IMR-90 (cell line): Measurements from ENCODE around the gene MRPS35. TPM values are rescaled to one million over a fixed set of nuclear protein-coding genes. Genes with fewer than 3 reads are reported as not detected.
A peak's percentile ranks its signal among the peaks of the same experiment; 100 is the strongest.

ENCODE experiments used
- ATAC-seq: fragments of 200-7000 bp; cut with Tn5 transposase; 2 replicates; pipeline ENCODE4 v1.9.1; 2020; ENCODE audit warnings: low read depth, mild to moderate bottlenecking, moderate library complexity
- BruUV-seq: library from RNA; stranded (reverse); fragments of 400-500 nt; replicated peaks from 2 replicates; lab custom pipeline; 2021; lab: Mats Ljungman, UMichigan
- CTCF ChIA-PET: fragments of 300-600 bp; formaldehyde crosslinking; extraction: SDS; loops from one replicate; lab custom pipeline; 2021; ENCODE audit warnings: antibody characterized with exemption; lab: Yijun Ruan, JAX
- POLR2A ChIA-PET: fragments of 300-600 bp; sonication (Branson Sonifier 250); formaldehyde crosslinking; loops from one replicate; lab custom pipeline; 2022; ENCODE audit warnings: antibody characterized with exemption; ENCODE audit not compliant: unreplicated experiment; lab: Charles Lee
- DNase-seq: peaks from one replicate; pipeline ENCODE4 v3.0.0; 2013
- H2AFZ ChIP-seq: replicated peaks from 2 replicates; pipeline ENCODE3; 2013; ENCODE audit warnings: low read length, mild to moderate bottlenecking; ENCODE audit not compliant: poor library complexity
- H2AK5ac ChIP-seq: 2 replicates; pipeline ENCODE4 v1.6.1; 2013; ENCODE audit warnings: low read depth, low read length, inconsistent platforms
- H2AK9ac ChIP-seq: replicated peaks from 2 replicates; pipeline ENCODE3; 2013; ENCODE audit warnings: mild to moderate bottlenecking, low read depth, low read length, moderate library complexity; ENCODE audit not compliant: poor library complexity
- H2BK120ac ChIP-seq: 2 replicates; pipeline ENCODE4 v1.6.1; 2013; ENCODE audit warnings: low read depth, low read length, inconsistent platforms
- H2BK15ac ChIP-seq: 3 replicates; pipeline ENCODE4 v1.6.1; 2013; ENCODE audit warnings: low read depth, low read length, inconsistent platforms
- H2BK20ac ChIP-seq: 2 replicates; pipeline ENCODE4 v1.6.1; 2013; ENCODE audit warnings: low read depth, mild to moderate bottlenecking, inconsistent platforms, low read length, moderate library complexity
- H2BK5ac ChIP-seq: 2 replicates; pipeline ENCODE4 v1.6.1; 2013; ENCODE audit warnings: mild to moderate bottlenecking, low read depth, low read length, inconsistent platforms; ENCODE audit not compliant: poor library complexity, severe bottlenecking
- H3K14ac ChIP-seq: replicated peaks from 2 replicates; pipeline ENCODE4 v1.6.1; 2013; ENCODE audit warnings: low read depth, low read length, inconsistent platforms
- H3K18ac ChIP-seq: 2 replicates; pipeline ENCODE4 v1.6.1; 2013; ENCODE audit warnings: low read depth, low read length, control low read depth
- H3K23ac ChIP-seq: 2 replicates; pipeline ENCODE4 v1.6.1; 2013; ENCODE audit warnings: low read depth, low read length, inconsistent platforms
- H3K27ac ChIP-seq: 2 replicates; pipeline ENCODE4 v1.5.1; 2013; ENCODE audit warnings: mild to moderate bottlenecking, control low read depth, low read length; ENCODE audit not compliant: insufficient read depth
- H3K27me3 ChIP-seq: 2 replicates; pipeline ENCODE4 v1.6.1; 2013; ENCODE audit warnings: low read length; ENCODE audit not compliant: control insufficient read depth, insufficient read depth
- H3K36me3 ChIP-seq: 2 replicates; pipeline ENCODE4 v1.6.1; 2013; ENCODE audit warnings: low read length, mixed read lengths; ENCODE audit not compliant: control insufficient read depth, insufficient read depth
- H3K4ac ChIP-seq: 2 replicates; pipeline ENCODE4 v1.6.1; 2013; ENCODE audit warnings: low read depth, low read length, inconsistent platforms
- H3K4me1 ChIP-seq: 2 replicates; pipeline ENCODE4 v1.6.1; 2013; ENCODE audit warnings: low read length, mixed read lengths; ENCODE audit not compliant: control insufficient read depth, insufficient read depth
- H3K4me2 ChIP-seq: 2 replicates; pipeline ENCODE4 v1.6.1; 2013; ENCODE audit warnings: low read depth, mild to moderate bottlenecking, control low read depth, low read length, moderate library complexity
- H3K4me3 ChIP-seq: 2 replicates; pipeline ENCODE4 v1.5.1; 2013; ENCODE audit warnings: low read depth, mild to moderate bottlenecking, control low read depth, low read length, moderate library complexity; ENCODE audit not compliant: insufficient read depth
- H3K56ac ChIP-seq: 2 replicates; pipeline ENCODE4 v1.6.1; 2013; ENCODE audit warnings: low read length, inconsistent platforms; ENCODE audit not compliant: insufficient read depth; ENCODE audit errors: extremely low read depth
- H3K79me1 ChIP-seq, 2 experiments: 2 replicates each; pipeline ENCODE4 v1.6.1; 2013; ENCODE audit warnings: low read length in 2 of 2, inconsistent platforms in 1 of 2, low read depth in 1 of 2
- H3K9ac ChIP-seq: 2 replicates; pipeline ENCODE4 v1.6.1; 2013; ENCODE audit warnings: low read depth, low read length, control low read depth
- H3K9me1 ChIP-seq: 2 replicates; pipeline ENCODE4 v1.6.1; 2013; ENCODE audit warnings: low read length, inconsistent platforms; ENCODE audit not compliant: insufficient read depth
- H3K9me3 ChIP-seq: 2 replicates; pipeline ENCODE4 v1.6.1; 2013; ENCODE audit warnings: low read length; ENCODE audit not compliant: control insufficient read depth, insufficient read depth
- H4K20me1 ChIP-seq: 2 replicates; pipeline ENCODE4 v1.6.1; 2013; ENCODE audit warnings: low read length, inconsistent platforms; ENCODE audit not compliant: insufficient read depth
- H4K5ac ChIP-seq: 2 replicates; pipeline ENCODE4 v1.6.1; 2013; ENCODE audit warnings: mild to moderate bottlenecking, low read depth, low read length, control low read depth
- H4K8ac ChIP-seq, 2 experiments: 2 replicates each; pipeline ENCODE4 v1.6.1; 2013; ENCODE audit warnings: low read depth in 2 of 2, low read length in 2 of 2, control low read depth in 1 of 2, inconsistent platforms in 1 of 2
- H4K91ac ChIP-seq: 2 replicates; pipeline ENCODE4 v1.6.1; 2013; ENCODE audit warnings: low read depth, low read length, inconsistent platforms; ENCODE audit not compliant: insufficient read depth
- CEBPB ChIP-seq: IDR thresholded peaks from 2 replicates; pipeline ENCODE4 v1.6.1; 2012; ENCODE audit warnings: low read depth, low read length, improper control_type of control experiment
- RFX5 ChIP-seq: IDR thresholded peaks from 2 replicates; pipeline ENCODE4 v1.8.0; 2012; ENCODE audit warnings: low read depth, mild to moderate bottlenecking, low read length, moderate library complexity
- USF2 ChIP-seq: fragments of 150-350 bp; IDR thresholded peaks from 2 replicates; pipeline ENCODE4 v1.6.1; 2017; ENCODE audit warnings: mild to moderate bottlenecking, antibody characterized with exemption, low read length, low read depth
- WGBS, 2 experiments: methylation state at CpG; one replicate each; pipeline versions ENCODE4 v1.1.5 to v1.1.7; 2013; ENCODE audit warnings: missing lambda C conversion rate in 2 of 2; ENCODE audit not compliant: insufficient read length in 1 of 2; ENCODE audit errors: extremely low coverage in 2 of 2; 5-methylcytosine and 5-hydroxymethylcytosine counted together
- dilution Hi-C: fragments of 300-500 bp; cut with HindIII; formaldehyde crosslinking; loops from one replicate; pipeline ENCODE4 v1.14.3; 2018; ENCODE audit warnings: low sequenced_read_pairs; ENCODE audit not compliant: unreplicated experiment
- in situ Hi-C: fragments of 300-500 bp; cut with MboI; formaldehyde crosslinking; loops from 3 replicates; pipeline ENCODE4 v1.14.3; 2019; ENCODE audit warnings: low sequenced_read_pairs, inconsistent platforms, mixed read lengths
- intact Hi-C: fragments of 100-400 bp; cut with micrococcal nuclease; formaldehyde crosslinking; loops from 2 replicates; pipeline ENCODE4 v1.10.0; 2022
- polyA plus RNA-seq, 3 experiments: library from polyadenylated mRNA; depleted of rRNA; stranded (reverse); fragments of >200 nt; gene quantifications; 2 replicates each; pipeline ENCODE4 v1.2.3, GENCODE V29; 2012; ENCODE audit warnings: low replicate concordance in 1 of 3
- total RNA-seq: library from RNA; depleted of rRNA; stranded (reverse); fragments of >200 nt; gene quantifications from 2 replicates; pipeline ENCODE4 v1.2.3, GENCODE V29; 2012

MRPS35 gene
- total and polyA plus RNA-seq, 2 of the 4 experiments (the other 2 are of a cell fraction), result 27.4 to 40.1 TPM

- H3K4ac ChIP-seq, result peak overlapping the region; percentile 29; the same call in 1 of the 2 replicates
- H3K4me1 ChIP-seq, result peaks cover 17% of the 10 kb centered on the region
- POLR2A ChIA-PET, result no interaction called here
- peak overlapping the region; percentile 50 for H3K23ac ChIP-seq
- peak overlapping the region; percentile 44; the same call in 1 of the 2 replicates for H3K18ac ChIP-seq
- CTCF ChIA-PET, result no interaction called here
- H3K56ac ChIP-seq, result peak overlapping the region; percentile 22; the same call in 1 of the 2 replicates
- no TSS peak for BruUV-seq
- H3K14ac ChIP-seq, result peak overlapping the region; percentile 53
- TF ChIP-seq USF2 (no peak), CEBPB (peak; percentile 49; the same call in 1 of the 2 replicates), RFX5 (no peak)
- H3K27me3 ChIP-seq, result no peaks in the 10 kb centered on the region
- H2BK120ac ChIP-seq, result 0 out of 2 replicates have a peak overlapping the region, but pooled peaks have one; percentile 11
- peak overlapping the region; percentile 99 for H3K4me2 ChIP-seq
- WGBS, 2 experiments, result no CpG with 5 or more reads among the region's 5 CpGs
- H3K9me3 ChIP-seq, result no peaks in the 10 kb centered on the region
- H3K36me3 ChIP-seq, result 0 out of 2 replicates have a peak, but pooled peaks cover 5% of the 10 kb centered on the region
- H3K9me1 ChIP-seq, result peaks cover 5% of the 10 kb centered on the region
- no peak overlapping the region for H2AFZ ChIP-seq
- dilution Hi-C loops, result no loop called here
- ATAC-seq (no peak), DNase-seq (peak; percentile 67)
- peak overlapping the region; percentile 55 for H3K27ac ChIP-seq
- peaks cover 6% of the 10 kb centered on the region; the same call in 1 of the 2 replicates for H4K20me1 ChIP-seq
- H2BK20ac ChIP-seq, result 0 out of 2 replicates have a peak overlapping the region, but pooled peaks have one; percentile 6
- peaks cover 12 to 50% of the 10 kb centered on the region in 2 experiments; a peak in 3 of 4 replicates for H3K79me1 ChIP-seq
- peak overlapping the region; percentile 34; the same call in 1 of the 2 replicates for H3K9ac ChIP-seq
- H4K91ac ChIP-seq, result peak overlapping the region; percentile 0; the same call in 1 of the 2 replicates
- H2BK15ac ChIP-seq, result peak overlapping the region; percentile 10; the same call in 1 of the 3 replicates
- H4K8ac ChIP-seq, result peak overlapping the region; percentile 19 to 53; a peak in 3 of 4 replicates
- no peak overlapping the region for H2AK9ac ChIP-seq
- in situ Hi-C loops, result no loop called here
- H2AK5ac ChIP-seq, result peak overlapping the region; percentile 35
- H2BK5ac ChIP-seq, result peak overlapping the region; percentile 71
- H3K4me3 ChIP-seq, result peak overlapping the region; percentile 4
- peak overlapping the region; percentile 87 for H4K5ac ChIP-seq
- intact Hi-C loops, result no loop called here
These were observed 71.0 kb downstream of the MRPS35 start for GRCh38 chr12:27781680-27782079.
